ENCODE measurements around the gene KLHL41.

DNA sequence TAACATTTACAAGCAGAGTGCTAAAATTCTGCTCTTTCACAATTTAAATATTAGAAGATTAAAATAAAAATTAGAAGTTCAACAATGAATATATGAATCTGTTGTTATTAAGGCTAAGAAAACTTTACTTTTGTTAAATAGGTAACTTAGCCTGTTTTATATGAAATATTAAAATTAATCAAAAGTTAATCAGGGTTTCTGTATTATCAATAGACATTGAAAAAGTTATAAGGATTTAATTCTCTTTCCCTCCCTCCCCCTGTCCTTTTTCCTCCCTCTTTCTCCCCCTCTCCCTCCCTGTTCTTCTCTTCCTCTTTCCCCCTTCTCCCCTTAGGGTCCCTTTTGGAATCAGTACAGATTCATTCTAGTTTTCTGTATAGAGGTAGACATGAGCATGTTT, 18.1 kb upstream of the KLHL41 start:
- TF ChIP-seq EP300 (conservative IDR thresholded peaks at IDR 0.05; ENCODE audit: poor library complexity, severe bottlenecking) (no peak), CTCF (IDR thresholded peaks at IDR 0.05; ENCODE audit: poor library complexity, severe bottlenecking) (no peak)
- TF ChIP-seq, protein P1, sequence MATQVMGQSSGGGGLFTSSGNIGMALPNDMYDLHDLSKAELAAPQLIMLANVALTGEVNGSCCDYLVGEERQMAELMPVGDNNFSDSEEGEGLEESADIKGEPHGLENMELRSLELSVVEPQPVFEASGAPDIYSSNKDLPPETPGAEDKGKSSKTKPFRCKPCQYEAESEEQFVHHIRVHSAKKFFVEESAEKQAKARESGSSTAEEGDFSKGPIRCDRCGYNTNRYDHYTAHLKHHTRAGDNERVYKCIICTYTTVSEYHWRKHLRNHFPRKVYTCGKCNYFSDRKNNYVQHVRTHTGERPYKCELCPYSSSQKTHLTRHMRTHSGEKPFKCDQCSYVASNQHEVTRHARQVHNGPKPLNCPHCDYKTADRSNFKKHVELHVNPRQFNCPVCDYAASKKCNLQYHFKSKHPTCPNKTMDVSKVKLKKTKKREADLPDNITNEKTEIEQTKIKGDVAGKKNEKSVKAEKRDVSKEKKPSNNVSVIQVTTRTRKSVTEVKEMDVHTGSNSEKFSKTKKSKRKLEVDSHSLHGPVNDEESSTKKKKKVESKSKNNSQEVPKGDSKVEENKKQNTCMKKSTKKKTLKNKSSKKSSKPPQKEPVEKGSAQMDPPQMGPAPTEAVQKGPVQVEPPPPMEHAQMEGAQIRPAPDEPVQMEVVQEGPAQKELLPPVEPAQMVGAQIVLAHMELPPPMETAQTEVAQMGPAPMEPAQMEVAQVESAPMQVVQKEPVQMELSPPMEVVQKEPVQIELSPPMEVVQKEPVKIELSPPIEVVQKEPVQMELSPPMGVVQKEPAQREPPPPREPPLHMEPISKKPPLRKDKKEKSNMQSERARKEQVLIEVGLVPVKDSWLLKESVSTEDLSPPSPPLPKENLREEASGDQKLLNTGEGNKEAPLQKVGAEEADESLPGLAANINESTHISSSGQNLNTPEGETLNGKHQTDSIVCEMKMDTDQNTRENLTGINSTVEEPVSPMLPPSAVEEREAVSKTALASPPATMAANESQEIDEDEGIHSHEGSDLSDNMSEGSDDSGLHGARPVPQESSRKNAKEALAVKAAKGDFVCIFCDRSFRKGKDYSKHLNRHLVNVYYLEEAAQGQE (IDR thresholded peaks at IDR 0.05; ENCODE audit: borderline replicate concordance) = no peak
